GM21447 (cell line): ENCODE results near the gene CLIC4.
"Not testable (repeated sequence)": the region's sequence is repeated elsewhere in the genome, so short reads cannot be mapped to it uniquely, and the experiment has no call there.

Experiments
- ATAC-seq: cut with Tn5 transposase; IDR thresholded peaks from one replicate; pipeline ENCODE4 v1.9.1; 2021; ENCODE audit not compliant: unreplicated experiment

Gene CLIC4

DNA sequence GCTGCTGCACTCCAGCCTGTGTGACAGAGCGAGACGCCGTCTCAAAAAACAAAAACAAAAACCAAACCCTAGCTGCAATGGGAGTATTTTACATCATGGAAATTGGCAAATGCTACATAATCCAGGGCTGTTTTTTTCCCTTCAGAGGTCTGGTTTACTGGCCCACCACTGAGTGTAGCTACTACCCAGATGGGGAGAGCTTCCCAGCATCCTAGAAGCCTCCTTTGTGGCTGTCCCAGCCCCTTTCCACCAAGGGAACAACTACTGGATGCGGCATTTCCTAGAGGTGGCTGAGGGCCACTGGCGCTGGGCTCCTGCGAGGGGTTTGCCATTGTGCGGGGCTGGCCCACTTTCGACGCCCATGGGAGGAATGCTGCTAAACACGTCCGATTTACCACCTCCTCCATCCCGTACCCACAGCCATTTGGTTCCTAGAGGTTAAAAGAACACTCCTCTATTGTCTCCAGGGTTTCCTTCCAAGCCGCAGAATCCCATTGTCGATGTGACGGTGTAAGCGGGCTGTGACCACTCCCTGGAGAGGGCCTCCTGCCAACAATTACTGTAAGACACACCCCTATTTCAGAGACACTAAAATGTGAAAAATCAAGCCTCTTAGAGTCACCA, 129.5 kb downstream of the CLIC4 start:
- ATAC-seq = no peak

GRCh38 chr1:24875257-24875656, 130.0 kb downstream of the CLIC4 start:
- ATAC-seq = no peak

DNA sequence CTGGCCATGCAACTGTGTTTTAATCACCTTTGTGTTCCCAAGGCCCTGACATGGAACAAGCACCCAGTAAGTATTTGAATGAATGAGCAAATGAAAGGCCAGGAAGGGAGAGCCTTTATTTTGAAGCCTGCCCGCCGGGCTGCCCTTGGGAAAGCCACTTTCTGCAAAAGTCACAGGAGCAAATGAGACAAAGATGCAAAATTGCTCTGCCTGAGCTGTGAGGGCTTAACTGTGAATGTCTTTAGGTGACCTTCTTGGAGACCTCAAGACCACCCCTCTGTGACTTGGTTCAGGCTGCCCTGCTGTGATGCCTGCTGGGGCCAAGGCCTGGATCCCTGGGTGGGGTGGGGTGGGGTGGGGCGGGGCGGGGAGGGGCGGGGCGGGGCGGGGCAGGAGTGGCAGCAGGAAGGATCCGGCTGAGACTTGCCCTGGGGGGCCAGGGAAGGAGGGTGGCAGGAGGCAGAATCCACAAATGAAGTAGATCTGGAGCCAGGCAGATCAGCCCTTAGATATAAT, 130.8 kb downstream of the CLIC4 start:
- no peak for ATAC-seq

DNA sequence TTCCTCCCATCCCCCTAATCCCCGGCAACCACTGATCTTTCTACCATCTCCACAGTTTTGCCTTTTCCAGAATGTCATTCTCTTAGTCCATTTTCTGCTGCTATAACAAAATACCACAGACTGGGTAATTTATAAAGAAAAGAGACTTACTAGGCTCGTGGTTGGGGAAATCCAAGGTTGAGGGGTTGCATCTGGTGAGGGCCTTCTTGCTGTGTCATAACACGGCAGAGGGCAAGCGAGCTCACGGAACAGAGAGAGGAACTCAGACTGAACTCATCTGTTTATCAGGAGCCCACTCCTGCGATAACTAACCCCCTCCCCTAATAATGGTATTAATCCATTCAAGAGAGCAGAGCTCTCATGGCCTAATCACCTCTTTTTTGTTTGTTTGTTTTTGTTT, 132.8 kb downstream of the CLIC4 start:
- no peak for ATAC-seq

GRCh38 chr1:24878775-24879742, 133.8 kb downstream of the CLIC4 start:
- no peak for ATAC-seq

GRCh38 chr1:24881034-24881433, 135.8 kb downstream of the CLIC4 start:
- ATAC-seq = no peak

DNA sequence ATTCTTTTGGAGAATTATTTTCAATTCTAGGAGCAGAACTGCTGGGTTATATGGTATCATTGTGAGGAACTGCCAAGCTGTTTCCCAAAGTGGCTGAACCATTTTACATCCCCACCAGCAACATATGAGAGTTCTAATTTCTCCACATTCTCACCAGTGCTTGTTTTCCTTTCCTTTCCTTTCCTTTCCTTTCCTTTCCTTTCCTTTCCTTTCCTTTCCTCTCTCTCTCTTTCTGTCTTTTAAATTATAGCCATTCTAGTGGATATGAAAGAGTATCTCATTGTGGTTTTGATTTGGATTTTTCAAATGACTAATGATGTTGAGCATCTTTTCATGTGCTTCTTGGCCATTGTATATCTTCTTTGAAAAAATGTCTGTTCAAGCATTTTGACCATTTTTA, 139.5 kb downstream of the CLIC4 start:
- no peak for ATAC-seq

DNA sequence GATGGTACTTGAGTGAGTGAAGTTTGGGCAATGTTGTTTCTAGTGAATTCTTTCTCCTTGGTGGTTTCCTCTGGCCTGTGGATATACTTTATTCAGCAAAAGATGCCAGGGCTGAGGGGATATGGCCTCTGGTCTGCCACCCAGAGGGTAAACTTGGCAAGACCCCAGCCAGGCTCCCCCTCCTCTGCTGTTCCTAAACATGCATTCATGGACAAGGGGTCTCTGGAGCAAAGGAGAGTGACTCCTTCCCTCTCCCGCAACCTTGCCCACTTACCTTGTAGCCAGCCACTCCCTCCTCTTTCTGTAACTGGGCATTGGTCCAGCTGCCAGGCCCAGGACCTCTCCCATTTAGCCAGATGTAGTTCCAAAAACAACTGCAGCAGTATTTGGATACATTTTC, 141.0 kb downstream of the CLIC4 start:
- ATAC-seq = no peak

GRCh38 chr1:24888061-24888970, 143.1 kb downstream of the CLIC4 start:
- no peak for ATAC-seq

GRCh38 chr1:24888971-24889676, 143.9 kb downstream of the CLIC4 start:
- no peak for ATAC-seq

- ATAC-seq = no peak
Observed at GRCh38 chr1:24890887-24891286, 145.6 kb downstream of the CLIC4 start.

GRCh38 chr1:24891367-24891766, 146.1 kb downstream of the CLIC4 start:
- not testable (repeated sequence) for ATAC-seq

DNA sequence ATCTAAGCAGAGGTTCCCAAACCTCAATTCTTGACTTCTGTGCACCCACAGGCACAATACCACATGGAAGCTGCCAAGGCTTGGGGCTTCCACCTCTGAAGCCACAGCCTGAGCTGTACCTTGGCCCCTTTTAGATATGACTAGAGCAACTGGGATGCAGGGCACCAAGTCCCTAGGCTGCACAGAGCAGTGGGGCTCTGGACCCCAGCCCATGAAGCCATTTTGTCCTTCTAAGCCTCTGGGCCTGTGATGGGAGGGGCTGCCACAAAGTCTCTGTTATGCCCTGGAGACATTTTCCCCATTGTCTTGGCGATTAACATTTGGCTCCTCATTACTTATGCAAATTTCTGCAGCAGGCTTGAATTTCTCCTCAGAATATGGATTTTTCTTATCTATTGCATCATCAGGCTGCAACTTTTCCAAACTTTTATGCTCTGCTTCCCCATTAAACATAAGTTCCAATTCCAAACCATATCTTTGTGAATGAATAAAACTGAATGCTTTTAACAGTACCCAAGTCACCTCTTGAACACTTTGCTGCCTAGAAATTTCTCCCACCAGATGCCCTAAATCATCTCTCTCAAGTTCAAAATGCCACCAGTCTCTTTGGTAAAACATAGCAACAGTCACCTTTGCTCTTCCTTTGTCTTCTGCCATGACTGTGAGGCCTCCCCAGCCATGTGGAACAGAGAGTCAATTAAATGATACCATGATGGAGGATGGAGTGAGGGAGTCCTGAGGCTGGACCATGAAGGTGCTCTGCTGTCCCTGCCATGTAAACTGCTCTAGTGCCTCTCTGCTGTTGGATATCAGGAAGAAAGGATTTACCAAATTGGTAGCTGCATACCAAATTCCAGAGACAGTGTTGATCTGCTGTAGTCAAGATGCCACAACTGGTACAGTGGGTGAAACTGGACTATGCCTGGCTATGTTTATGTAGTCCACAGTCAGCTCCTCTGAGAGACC, 147.2 kb downstream of the CLIC4 start:
- no peak for ATAC-seq

DNA sequence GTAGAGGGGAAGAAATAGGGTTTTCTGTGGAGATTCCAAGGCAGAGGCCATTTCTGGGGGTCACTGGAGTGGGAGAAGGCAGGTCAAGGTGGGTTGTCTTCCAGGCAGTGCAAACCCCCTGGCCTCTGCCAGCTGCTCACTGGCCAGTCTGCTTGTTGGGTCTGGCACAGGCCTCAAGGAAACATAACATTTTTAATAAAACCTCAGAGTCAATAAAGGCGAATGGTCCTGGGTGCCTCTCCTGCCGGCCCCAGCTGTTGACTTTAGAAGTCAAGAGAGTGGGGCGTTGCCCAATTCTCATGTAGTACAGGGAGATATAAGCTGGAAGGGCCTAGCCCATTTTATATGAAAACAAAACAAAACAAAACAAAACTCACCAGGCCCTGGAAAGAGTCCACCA, 148.2 kb downstream of the CLIC4 start:
- no peak for ATAC-seq
